Measurements from ENCODE around the gene SLC25A42. TPM values are rescaled to one million over a fixed set of nuclear protein-coding genes. Genes with fewer than 3 reads are reported as not detected.
A peak's percentile ranks its signal among the peaks of the same experiment; 100 is the strongest.

Gene SLC25A42
- total and polyA plus RNA-seq, 2 of the 13 experiments (the other 11 are each of a cell fraction or from before 2014, with no cell fraction given) = 12.8 to 18.3 TPM

DNA sequence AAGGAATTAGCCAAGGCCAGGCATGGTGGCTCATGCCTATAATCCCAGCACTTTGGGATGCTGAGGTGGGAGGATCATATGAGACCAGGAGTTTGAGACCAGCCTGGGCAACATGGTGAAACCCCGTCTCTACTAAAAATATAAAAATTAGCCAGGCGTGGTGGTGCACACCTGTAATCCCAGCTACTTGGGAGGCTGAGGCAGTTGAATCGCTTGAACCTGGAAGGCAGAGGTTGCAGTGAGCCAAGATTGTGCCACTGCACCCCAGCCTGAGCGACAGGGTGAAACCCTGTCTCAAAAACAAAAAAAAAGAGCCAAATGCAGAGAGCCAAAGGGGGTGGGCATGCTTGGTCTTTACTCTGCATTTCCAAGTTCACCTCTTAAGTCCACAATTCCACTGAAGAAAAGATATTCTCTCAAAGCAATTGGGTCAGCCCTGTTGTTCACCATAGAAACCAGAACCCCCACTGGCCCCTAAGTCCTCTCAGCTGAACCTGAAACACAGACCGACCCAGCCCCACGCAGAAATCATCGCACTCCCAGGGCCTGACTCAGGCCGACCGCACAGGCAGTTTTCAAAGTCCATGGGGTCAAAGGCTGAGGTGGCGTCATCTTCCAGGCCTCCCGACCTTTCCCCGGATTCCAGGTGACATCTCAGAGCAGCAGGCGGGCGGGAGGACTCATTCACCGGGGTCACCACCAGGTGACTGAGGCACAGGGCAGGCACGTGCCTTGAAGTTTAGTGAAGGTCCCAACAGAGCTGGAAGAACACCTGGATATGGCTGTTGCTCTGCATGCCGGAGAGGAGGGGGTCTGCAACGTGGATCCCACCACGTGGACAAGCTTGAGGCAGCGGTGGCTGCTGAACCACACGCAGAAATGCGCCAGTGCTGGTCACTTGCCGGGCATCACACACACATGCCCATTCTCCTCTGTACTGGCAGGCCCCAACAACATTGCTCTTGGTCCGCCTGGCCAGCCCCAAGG, 33.1 kb downstream of the SLC25A42 start (continued):
- TF ChIP-seq PRDM15 (CRISPR knock-in tag; IDR thresholded peaks at IDR 0.05) (peak; percentile 55; the same call in 1 of the 2 replicates), STAT5B (CRISPR knock-in tag; IDR thresholded peaks at IDR 0.05) (no peak), FOXJ3 (CRISPR knock-in tag; IDR thresholded peaks at IDR 0.05; ENCODE audit: borderline replicate concordance) (peak; percentile 79), ZFX (CRISPR knock-in tag; IDR thresholded peaks at IDR 0.05; ENCODE audit: low read depth) (peak; percentile 83), ZIK1 (CRISPR knock-in tag; IDR thresholded peaks at IDR 0.05; ENCODE audit: borderline replicate concordance, low read depth) (no peak), CEBPZ (IDR thresholded peaks at IDR 0.05; ENCODE audit: low read length) (no peak), IRF2 (CRISPR knock-in tag; IDR thresholded peaks at IDR 0.05) (peak; percentile 89), ZSCAN21 (CRISPR knock-in tag; IDR thresholded peaks at IDR 0.05; ENCODE audit: borderline replicate concordance) (peak; percentile 85; the same call in 1 of the 2 replicates), ASH2L (IDR thresholded peaks at IDR 0.05; ENCODE audit: insufficient read length, low read depth, low read length) (peak; percentile 72), TRIM24 (CRISPR knock-in tag; IDR thresholded peaks at IDR 0.05) (peak; percentile 76; the same call in 1 of the 2 replicates), ZNF205 (CRISPR knock-in tag; IDR thresholded peaks at IDR 0.05) (peak; percentile 83), GABPA (IDR thresholded peaks at IDR 0.05; ENCODE audit: low read depth, low read length) (no peak), GABPA (CRISPR knock-in tag; IDR thresholded peaks at IDR 0.05; ENCODE audit: low read depth) (peak; percentile 44; the same call in 1 of the 2 replicates), ZMYM3 (CRISPR knock-in tag; IDR thresholded peaks at IDR 0.05) (peak; percentile 93), EHMT2 (IDR thresholded peaks at IDR 0.05; ENCODE audit: borderline replicate concordance, low read depth, low read length) (no peak), KDM3A (CRISPR knock-in tag; IDR thresholded peaks at IDR 0.05; ENCODE audit: low read depth) (peak; percentile 96)
- TF ChIP-seq, protein P1, sequence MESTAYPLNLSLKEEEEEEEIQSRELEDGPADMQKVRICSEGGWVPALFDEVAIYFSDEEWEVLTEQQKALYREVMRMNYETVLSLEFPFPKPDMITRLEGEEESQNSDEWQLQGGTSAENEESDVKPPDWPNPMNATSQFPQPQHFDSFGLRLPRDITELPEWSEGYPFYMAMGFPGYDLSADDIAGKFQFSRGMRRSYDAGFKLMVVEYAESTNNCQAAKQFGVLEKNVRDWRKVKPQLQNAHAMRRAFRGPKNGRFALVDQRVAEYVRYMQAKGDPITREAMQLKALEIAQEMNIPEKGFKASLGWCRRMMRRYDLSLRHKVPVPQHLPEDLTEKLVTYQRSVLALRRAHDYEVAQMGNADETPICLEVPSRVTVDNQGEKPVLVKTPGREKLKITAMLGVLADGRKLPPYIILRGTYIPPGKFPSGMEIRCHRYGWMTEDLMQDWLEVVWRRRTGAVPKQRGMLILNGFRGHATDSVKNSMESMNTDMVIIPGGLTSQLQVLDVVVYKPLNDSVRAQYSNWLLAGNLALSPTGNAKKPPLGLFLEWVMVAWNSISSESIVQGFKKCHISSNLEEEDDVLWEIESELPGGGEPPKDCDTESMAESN (CRISPR knock-in tag; conservative IDR thresholded peaks at IDR 0.05) = peak; percentile 31
- TF ChIP-seq, protein P2, sequence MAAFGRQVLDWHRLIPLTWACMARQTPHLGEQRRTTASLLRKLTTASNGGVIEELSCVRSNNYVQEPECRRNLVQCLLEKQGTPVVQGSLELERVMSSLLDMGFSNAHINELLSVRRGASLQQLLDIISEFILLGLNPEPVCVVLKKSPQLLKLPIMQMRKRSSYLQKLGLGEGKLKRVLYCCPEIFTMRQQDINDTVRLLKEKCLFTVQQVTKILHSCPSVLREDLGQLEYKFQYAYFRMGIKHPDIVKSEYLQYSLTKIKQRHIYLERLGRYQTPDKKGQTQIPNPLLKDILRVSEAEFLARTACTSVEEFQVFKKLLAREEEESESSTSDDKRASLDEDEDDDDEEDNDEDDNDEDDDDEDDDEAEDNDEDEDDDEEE (CRISPR knock-in tag; IDR thresholded peaks at IDR 0.05) = no peak

Data from HepG2 (cell line).